Left forelimb (tissue), 1 donor: Measurements from ENCODE around the gene VEGFB.
"Not testable (repeated sequence)": the region's sequence is repeated elsewhere in the genome, so short reads cannot be mapped to it uniquely, and the experiment has no call there.

Source experiments
- DNase-seq: peaks from one replicate; pipeline ENCODE4 v3.0.0-alpha.2; 2018; ENCODE audit warnings: low spot score

Gene VEGFB

DNA sequence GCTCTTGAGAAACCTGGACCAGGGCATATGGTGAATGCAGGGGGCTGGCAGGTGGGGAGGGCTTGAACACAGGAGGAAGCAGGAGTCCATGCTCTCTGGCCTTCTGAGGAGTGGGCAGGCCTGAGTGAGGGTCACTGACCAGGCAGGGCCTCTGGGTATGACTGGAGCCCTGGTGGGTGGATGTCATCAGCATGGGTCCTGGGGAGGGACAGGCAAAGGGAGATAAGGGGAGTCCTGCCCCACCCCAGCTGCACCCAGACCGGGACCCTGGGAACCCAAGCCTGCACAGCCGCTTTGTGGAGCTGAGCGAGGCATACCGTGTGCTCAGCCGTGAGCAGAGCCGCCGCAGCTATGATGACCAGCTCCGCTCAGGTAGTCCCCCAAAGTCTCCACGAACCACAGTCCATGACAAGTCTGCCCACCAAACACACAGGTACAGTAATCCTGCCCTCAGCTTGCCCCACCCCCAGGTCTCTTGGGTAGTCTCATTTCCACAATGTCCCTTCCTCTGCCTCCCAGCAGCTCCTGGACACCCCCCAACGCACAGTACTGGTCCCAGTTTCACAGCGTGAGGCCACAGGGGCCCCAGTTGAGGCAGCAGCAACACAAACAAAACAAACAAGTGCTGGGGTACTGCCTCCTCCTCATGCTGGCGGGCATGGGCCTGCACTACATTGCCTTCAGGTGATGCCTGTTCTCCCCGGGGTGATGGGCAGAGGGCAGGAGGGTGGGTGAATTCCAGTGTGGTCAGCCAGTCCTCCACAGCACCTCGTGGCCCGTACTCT lies 2.0 kb upstream of the VEGFB start:
- DNase-seq: no peak

DNA sequence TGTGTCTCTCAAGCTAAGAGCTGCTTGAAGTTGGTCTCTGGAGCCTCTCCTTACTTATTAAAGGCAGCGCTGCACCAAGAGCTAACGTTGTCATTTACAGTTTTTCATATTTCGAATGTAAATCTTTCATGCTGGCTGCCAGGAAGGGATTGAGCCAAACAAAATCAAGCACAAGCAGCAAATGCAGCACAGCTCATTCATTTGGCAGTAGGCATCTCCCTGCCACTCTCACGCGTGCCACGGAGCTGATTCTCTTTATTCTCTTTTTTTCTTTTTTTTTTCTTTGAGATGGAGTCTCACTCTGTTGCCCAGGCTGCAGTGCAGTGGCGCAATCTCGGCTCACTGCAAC lies 1.4 kb upstream of the VEGFB start:
- no peak for DNase-seq

DNA sequence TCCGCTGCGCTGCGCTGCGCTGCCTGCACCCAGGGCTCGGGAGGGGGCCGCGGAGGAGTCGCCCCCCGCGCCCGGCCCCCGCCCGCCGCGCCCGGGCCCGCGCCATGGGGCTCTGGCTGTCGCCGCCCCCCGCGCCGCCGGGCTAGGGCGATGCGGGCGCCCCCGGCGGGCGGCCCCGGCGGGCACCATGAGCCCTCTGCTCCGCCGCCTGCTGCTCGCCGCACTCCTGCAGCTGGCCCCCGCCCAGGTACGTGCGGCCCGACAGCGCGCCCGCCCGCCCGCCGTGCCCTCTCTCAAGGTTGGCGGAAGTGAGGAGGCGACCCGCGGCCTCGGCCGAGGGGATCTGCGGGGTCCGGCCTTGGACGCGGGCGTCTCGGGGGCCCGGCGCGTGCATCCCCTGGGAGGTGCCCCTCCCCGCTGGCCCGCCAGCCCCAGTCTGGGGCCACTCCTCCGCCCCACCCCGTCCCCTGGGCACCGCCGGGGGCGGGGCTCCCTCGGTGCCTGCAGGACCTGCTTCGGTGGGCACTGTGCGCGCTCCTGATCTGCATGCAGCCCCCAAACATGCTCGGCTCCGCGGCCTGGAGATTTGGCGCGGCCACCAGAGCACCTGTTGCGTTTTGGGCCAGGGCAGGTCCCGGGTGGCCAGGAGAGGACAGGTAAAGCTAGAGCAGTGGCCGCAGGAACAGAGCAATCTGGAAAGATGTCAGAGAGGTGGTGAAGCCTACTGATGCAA lies 429 bp downstream of the VEGFB start:
- DNase-seq: no peak

DNA sequence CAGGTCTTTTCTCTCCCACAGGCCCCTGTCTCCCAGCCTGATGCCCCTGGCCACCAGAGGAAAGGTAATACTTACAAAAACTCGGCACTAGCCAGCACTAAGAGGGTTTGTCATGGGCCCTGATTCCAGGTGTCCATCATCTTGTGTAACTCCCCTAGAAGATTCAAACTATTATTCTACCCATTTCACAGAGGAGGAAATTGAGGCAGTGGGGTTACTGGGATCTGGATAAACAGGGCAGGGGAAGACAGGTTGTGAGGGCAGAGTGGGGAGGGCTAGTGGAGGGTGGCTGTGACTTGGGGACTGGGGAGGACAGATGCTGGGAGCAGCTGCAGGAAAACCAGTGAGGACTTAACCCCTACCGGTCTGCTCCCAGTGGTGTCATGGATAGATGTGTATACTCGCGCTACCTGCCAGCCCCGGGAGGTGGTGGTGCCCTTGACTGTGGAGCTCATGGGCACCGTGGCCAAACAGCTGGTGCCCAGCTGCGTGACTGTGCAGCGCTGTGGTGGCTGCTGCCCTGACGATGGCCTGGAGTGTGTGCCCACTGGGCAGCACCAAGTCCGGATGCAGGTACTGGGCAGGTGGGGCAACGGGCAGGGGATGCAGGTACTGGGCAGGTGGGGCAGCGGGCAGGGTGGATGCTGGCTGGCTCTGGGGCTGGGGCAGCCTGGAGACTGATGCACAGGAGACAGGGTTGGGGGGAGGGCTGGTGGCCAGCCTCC lies 1.2 kb downstream of the VEGFB start:
- no peak for DNase-seq

DNA sequence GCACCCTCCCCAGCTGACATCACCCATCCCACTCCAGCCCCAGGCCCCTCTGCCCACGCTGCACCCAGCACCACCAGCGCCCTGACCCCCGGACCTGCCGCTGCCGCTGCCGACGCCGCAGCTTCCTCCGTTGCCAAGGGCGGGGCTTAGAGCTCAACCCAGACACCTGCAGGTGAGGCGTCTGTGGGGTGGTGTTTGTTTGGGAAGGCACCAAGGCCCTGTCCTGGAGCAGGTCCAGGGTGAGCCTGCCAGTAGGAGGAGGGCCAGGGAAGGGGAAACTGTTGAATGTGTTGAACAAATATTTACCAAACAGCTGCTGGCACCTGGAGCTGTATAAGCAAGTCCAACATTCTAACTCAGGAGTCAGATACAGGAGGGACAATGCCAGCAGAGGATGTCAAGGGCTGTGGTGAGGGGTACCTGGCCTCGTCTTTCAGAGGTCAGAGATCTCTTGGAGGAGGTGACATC lies 3.1 kb downstream of the VEGFB start:
- DNase-seq: no peak

DNA sequence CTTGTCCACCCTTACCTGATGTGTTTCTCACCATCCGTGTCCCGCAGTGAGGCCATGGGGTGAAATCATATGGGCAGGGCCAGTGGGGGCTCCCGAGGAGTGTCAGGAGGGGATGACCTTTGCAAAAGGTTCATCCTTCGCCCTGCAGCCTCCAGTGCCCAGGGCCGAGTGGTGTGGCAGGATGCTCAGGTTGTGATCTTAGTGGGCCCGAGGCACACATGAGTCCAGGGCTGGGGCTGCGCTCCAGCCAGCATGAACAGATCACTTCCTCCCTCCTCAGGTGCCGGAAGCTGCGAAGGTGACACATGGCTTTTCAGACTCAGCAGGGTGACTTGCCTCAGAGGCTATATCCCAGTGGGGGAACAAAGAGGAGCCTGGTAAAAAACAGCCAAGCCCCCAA lies 3.7 kb downstream of the VEGFB start:
- DNase-seq: no peak

DNA sequence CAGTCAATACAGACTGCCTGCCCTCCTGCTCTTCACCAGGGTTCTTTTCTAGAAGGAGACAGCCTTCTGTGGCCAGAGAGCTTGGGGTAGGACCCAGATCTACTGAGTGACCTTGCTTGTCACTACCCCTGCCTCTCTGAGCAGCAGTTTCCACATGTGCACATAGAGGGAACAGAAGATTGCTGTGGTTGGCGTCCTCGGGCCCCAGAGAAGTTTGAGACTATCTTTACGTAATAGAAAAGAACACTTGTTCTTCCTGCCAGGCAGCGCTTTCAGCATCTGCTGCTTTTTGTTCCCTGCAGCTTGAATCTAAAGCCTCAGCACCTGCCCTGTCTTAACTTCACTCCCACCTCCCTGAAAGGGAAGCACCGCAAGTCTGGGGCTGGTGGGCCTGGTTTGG lies 4.6 kb downstream of the VEGFB start:
- no peak for DNase-seq

DNA sequence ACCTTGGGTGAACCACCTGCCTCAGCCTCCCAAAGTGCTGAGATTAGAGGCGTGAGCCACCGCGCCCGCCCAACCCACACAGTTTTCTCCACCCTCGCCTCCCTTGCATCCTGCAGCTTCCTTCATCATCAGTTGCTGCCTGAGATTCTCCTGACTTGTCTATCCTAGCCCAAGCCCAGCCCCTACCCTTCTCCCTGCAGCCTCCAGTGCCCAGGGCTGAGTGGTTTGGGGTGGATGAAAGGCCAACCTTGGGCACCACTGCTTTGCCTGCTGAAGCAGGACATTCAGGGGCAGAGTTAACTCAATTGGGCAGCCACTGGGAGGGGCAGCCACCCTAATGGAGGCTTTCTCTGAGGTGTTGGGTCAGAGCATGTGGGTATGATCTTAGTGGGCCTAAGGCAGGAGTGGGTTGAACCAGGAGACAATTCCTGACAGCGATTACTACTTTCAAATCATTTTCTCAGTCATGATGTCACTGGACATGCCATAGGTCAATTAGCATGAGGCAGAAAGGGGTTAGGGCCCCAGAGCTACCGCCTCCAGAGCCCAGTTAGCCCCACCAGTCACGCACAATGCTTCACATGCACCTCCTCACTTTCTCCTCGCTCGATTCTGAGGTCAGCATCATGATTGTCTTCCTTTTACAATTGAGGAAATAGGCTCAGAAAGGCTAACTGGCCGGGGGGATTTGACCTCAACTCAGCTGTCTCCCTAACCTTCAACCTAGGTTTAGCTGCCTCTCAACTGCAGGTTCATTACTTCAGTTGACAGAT lies 5.5 kb downstream of the VEGFB start:
- no peak for DNase-seq

DNA sequence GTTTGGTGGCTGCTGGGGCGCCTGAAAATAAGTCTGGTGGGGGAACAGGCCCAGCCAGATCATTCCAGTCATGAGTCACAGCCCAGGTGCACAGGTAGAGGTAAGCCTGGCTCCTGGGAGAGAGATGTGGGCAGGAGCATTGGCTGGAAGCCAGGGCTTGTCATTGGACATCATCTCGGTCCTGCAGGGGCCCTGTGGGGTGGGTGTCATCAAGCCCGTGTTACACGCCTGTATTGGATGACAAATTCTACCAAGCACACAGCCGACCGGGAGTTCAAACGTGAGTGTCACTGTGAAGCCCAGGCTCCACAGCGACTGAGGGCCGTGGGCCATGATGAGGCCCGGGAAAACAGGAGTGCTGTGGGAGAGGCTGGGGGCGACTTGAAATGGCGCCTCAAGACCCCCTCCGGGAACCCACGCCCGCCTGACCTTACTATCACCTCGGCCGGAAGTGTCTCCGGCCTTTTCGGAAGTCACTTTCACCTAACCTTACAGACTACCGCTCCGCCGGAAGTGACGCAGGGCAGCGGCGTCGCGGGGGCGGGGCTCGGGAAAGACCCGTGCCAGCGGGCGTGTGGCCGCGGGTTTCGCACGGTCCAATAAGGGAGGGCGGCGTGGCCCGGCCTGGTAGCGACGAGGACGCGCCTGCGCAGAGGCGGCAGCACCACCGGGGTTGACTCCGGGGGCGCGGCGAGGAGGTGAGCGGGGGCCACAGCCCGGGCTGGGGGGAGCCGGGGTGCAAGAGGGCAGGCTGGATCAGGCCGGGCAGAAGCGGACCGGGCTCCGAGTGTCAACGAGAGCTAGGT lies 6.3 kb downstream of the VEGFB start, which contains the start of gene FKBP2:
TSS of gene FKBP2 (plus strand) at position 661 of the 806 bp plus-strand sequence. CDS start 1,293 bp downstream, outside the sequence.
- DNase-seq: peak; percentile 99

DNA sequence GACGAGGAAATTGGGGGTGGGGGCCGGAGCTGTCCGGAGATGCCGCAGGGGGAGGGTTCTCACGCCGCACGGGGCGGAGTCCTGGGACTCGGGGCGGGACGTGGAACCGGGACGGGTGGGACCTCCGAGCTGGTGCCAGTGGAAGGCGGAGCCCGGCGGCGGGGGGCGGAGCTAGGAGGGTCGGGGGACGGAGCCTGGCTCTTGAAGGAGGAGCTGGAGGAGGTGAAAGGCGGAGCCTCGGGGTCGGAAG lies 6.8 kb downstream of the VEGFB start:
- DNase-seq: peak; percentile 100

DNA sequence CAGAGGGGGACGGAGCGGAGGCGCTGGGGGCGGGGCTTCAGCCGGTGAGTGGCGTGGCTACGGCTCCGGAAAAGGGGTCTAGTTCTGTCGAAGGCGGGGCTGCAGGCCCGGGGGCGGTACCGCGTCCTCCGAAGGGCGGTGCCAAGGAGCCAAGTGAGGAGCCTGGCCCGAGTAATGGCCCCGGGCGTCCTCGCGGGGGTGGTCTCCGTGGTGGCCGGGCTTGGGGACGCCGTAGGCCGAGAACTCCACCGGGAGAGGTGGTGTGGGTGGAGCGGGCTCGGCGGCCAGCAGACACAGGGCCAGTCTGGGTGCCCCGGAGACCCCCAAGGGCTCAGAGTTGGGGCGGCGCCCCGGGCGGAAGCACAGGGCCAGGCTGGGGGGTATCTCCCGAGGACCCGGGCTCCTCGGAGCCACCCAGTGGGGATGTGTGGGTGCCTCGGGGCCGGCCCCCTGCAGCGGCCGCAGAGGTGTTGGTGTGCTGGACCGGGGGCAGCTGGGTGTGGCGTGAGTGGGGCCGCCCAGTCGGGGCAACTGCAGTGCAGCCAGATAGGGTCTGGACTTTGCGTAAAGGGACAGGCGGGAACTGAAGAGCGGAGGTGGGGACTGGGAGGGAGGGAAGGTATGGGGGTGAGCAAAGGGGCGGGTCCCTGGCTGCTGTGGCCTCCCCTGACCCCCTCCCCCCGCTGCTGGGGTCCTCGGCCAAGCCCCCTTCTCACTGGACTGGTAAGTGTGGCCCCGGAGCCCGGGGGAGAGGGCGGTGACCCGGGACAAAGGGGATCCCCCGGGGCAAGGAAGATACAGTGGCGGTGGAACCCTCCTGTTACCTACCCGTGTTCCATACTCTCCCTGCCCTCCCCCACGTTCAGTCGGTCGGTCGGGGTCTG lies 7.3 kb downstream of the VEGFB start:
- no peak for DNase-seq

DNA sequence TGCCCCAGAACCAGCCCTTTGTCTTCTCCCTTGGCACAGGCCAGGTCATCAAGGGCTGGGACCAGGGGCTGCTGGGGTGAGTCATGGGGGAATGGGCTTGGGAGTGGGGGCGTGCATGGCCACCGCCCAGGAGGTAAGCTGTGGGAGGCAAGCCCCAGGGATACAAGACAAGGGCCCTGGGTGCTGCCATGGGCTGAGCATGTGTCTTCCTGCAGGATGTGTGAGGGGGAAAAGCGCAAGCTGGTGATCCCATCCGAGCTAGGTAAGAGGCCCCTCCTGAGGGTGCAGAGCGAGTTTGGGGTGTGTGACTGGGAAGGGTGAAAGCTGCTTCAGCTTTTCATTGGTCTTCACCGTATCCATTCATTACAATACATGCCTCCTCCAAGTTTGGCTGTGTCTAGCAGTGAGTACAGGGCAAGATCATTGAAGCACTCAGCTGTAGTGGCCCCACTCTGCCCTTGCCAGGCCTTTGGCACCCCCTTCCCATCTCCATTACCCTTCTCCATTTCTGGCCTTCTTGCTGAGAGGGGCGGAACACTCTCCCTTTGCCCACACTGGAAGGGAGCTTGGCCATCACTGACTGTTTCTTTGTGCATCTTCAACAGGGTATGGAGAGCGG lies 9.0 kb downstream of the VEGFB start:
- DNase-seq: no peak

DNA sequence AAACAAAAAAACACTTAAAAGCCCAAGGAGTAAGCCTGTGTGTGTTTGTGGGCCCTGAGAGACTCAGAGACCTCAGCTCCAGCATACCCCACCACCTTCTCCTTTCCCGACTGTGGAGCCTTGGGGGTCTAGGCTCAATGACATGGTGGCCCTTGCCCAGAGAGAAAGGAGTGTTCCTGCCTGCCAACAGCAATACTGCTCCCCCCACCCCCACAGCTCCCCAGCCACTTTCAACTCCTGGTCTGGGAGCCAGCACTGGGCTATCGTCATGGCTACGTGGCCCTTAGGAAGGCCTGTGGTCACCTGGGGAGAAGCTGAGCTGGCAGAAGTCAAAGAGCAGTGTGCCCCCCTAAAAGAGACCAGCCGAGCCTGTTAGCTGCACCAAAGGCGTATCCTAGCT lies 9.7 kb downstream of the VEGFB start:
- no peak for DNase-seq

DNA sequence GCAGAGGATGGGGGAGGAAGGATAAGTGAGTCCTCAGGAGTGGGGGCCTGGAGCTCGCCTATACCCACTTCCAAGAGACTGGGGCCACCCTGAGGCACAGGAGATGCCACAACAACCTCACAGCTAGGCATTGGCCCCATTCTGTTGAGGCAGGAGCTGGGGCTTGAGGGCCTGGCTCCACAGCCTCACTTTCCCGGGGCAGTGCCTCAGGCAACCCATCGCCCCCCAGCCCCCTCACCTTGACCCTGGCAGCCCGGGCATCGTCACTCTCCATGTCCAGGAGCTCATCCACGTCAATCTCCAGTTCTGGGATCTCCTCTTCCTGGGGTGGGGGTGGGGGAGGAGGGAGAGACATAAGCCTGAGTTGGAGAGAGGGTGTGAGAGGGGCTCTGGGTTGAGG lies 10.6 kb downstream of the VEGFB start:
- no peak for DNase-seq

DNA sequence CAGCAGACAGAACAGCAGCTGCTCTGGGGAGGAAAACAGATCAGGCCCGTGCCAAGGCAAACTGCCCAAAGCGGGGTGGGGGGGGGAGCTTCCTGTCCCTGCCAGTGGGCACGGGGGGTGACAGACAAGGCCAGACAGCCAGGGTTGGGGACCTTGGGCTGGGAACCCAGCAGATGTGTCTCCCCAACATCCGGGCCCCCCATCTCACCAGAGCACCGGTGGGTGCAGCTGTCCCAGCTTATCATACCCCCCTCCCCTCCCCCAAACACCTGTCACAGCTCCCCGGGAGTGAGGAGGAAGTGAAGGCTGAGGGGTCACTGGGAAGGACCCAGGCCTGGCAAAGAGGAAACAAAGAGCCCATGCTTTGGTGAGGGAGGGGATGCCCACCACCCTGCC lies 11.0 kb downstream of the VEGFB start:
- DNase-seq: peak; percentile 85

DNA sequence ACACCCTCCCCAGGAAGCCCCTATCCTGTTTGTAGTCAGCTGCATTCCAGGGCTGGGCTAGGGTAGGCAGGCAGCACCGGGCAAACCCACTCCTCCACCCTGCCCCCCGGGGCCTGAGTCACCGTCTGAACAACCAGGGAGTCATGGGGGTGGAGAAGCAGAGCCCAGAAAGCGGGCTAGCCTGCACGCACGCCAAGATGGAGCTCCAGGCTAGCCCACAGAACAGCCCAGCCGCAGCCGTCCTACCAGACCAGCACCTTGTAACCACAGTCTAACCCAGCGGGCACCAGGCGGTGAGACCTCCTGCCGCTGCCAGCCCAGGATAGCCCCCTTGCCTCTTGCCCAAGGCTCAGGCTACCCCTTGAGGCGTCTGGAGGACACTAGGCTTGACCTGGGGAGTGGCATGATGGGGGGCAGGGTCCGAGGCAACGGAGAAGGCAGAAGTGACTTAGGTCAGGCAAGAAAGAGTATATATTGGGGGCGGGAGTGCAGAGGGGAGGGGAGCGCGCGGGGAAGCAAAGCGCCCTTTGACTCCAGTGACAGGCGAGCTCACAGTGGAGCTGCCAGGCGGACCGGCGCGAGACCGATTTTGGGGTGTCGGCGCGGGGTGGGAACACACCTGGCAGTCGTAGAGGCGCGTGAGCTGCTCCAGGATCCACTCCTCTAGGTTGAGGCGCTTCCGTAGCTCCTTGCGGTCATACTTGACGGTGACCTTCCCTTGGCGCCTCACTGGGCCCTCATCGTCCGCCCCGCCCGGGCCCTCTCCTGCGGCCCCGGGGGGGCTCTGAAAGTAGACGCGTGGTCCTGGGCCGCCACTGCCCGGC lies 11.6 kb downstream of the VEGFB start:
- peak; percentile 84 for DNase-seq

DNA sequence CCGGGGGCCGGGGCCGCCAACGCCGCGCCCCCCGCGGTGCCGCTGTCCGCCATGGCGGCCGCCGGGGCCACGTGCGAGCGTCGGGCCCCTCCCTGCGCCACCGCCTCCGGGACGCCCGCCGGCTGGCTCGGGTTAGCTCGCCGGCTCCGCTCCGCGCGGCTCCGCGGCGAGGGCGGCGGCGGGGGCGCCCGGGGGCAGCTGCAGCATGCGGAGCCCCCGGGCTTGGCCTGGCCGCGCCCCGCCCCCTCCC lies 12.2 kb downstream of the VEGFB start:
- DNase-seq: not testable (repeated sequence)

DNA sequence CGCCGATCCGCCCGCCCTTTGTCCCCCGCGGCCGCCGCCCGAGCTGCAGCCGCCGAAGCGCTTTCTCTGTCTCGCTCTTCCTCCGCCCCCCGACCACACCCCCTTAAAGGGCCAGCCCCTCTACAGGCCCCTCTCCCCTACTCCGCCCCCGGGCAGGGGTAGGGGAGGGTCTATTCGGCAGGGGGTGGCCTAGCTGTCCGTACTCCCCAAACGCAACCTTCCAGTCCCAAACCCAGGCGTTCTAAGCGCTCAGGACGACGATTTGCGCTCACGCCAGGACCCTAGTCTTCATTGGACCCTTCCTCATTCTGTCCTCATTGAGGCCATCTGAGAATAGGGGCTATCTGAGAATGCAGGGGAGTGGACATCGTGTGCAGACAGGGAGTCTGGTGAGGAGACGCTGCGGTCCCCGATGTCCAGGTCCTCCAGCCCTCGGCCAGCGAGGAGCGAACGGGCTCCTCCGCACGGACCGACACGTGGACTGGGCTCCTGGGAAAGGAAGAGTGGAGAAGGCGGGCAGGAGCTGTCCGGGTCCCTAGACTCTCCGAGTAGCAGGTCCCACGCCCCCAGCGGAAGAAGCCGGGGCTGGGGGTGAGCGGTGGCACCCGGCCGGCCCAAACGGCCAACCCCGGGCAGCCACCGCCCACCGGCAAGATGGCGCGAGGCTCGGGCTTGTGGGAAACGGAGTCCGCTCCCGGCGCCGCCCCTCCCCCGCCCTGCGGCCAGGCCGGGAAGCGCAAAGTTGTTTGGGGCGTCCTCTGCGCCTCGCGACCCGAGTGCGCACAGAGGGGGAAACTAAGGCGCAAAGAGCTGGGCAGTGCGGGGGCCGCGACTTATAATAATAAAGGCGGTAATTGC lies 12.7 kb downstream of the VEGFB start, which contains the start of gene PPP1R14B:
TSS of gene PPP1R14B (minus strand) at position 73 of the 858 bp plus-strand sequence. CDS start 270 bp downstream, outside the sequence.
- DNase-seq: peak; percentile 91
